HepG2 (cell line): ENCODE data around the gene TREM1. TPM values are rescaled to one million over a fixed set of nuclear protein-coding genes. Genes with fewer than 3 reads are reported as not detected.
A peak's percentile ranks its signal among the peaks of the same experiment; 100 is the strongest.

ENCODE experiments used
- ATF1 ChIP-seq: IDR thresholded peaks from 2 replicates; pipeline ENCODE4 v1.6.1; 2016; ENCODE audit warnings: mild to moderate bottlenecking, control low read depth
- EZH2 ChIP-seq: conservative IDR thresholded peaks from 2 replicates; pipeline ENCODE4 v1.6.1; 2012; ENCODE audit warnings: mild to moderate bottlenecking, low read depth, low read length, moderate library complexity
- IKZF5 ChIP-seq: IDR thresholded peaks from 2 replicates; pipeline ENCODE4 v1.6.1; 2018; ENCODE audit warnings: missing genetic modification reagents, mild to moderate bottlenecking, missing compliant biosample characterization
- IRX3 ChIP-seq: sonication (generic); formaldehyde crosslinking; IDR thresholded peaks from 2 replicates; pipeline ENCODE4 v1.8.1; 2023; ENCODE audit warnings: mild to moderate bottlenecking, low read depth, missing genetic modification reagents, borderline replicate concordance
- KLF12 ChIP-seq: sonication (generic); formaldehyde crosslinking; IDR thresholded peaks from 2 replicates; pipeline ENCODE4 v1.4.0; 2020; ENCODE audit warnings: missing genetic modification reagents, borderline replicate concordance
- MEIS2 ChIP-seq: sonication (generic); formaldehyde crosslinking; IDR thresholded peaks from 2 replicates; pipeline ENCODE4 v1.9.0; 2021; ENCODE audit warnings: mild to moderate bottlenecking, missing genetic modification reagents
- MXI1 ChIP-seq: IDR thresholded peaks from 3 replicates; pipeline ENCODE4 v1.6.1; 2012; ENCODE audit warnings: low read depth, low read length, inconsistent platforms, borderline replicate concordance
- NCOA5 ChIP-seq: sonication (generic); formaldehyde crosslinking; IDR thresholded peaks from 2 replicates; pipeline ENCODE4 v1.4.0; 2020; ENCODE audit warnings: missing genetic modification reagents
- SETDB1 ChIP-seq: sonication (generic); formaldehyde crosslinking; IDR thresholded peaks from 2 replicates; pipeline ENCODE4 v1.5.1; 2020; ENCODE audit warnings: missing genetic modification reagents, mild to moderate bottlenecking, borderline replicate concordance
- SRSF9 ChIP-seq: fragments of 200-400 bp; formaldehyde crosslinking; IDR thresholded peaks from 2 replicates; pipeline ENCODE4 v1.6.1; 2018; ENCODE audit warnings: borderline replicate concordance, mild to moderate bottlenecking, low read depth, low read length; ENCODE audit not compliant: insufficient read depth, poor library complexity, severe bottlenecking
- ZBTB7B ChIP-seq: sonication (generic); formaldehyde crosslinking; IDR thresholded peaks from 2 replicates; pipeline ENCODE4 v1.4.0; 2020; ENCODE audit warnings: missing genetic modification reagents
- ZNF143 ChIP-seq: sonication (generic); formaldehyde crosslinking; IDR thresholded peaks from 2 replicates; pipeline ENCODE4 v1.4.0; 2020; ENCODE audit warnings: missing genetic modification reagents
- ZNF232 ChIP-seq: sonication (generic); formaldehyde crosslinking; IDR thresholded peaks from 2 replicates; pipeline ENCODE4 v1.4.0; 2020; ENCODE audit warnings: missing genetic modification reagents, borderline replicate concordance
- ZNF331 ChIP-seq: sonication (generic); formaldehyde crosslinking; IDR thresholded peaks from 2 replicates; pipeline ENCODE4 v1.4.0; 2020; ENCODE audit warnings: missing genetic modification reagents
- ZNF362 ChIP-seq: sonication (generic); formaldehyde crosslinking; IDR thresholded peaks from 2 replicates; pipeline ENCODE4 v1.4.0; 2020; ENCODE audit warnings: missing genetic modification reagents, mild to moderate bottlenecking, borderline replicate concordance
- ZNF414 ChIP-seq: sonication (generic); formaldehyde crosslinking; IDR thresholded peaks from 2 replicates; pipeline ENCODE4 v1.5.0; 2020; ENCODE audit warnings: missing genetic modification reagents
- ZNF431 ChIP-seq: sonication (generic); formaldehyde crosslinking; IDR thresholded peaks from 2 replicates; pipeline ENCODE4 v1.9.0; 2022; ENCODE audit warnings: missing genetic modification reagents, low read depth, mild to moderate bottlenecking, borderline replicate concordance
- ZNF556 ChIP-seq: sonication (generic); formaldehyde crosslinking; IDR thresholded peaks from 2 replicates; pipeline ENCODE4 v1.4.0; 2020; ENCODE audit warnings: mild to moderate bottlenecking, missing genetic modification reagents, borderline replicate concordance
- ZNF558 ChIP-seq: sonication (generic); formaldehyde crosslinking; IDR thresholded peaks from 2 replicates; pipeline ENCODE4 v1.9.0; 2022; ENCODE audit warnings: mild to moderate bottlenecking, missing genetic modification reagents, borderline replicate concordance
- ZNF572 ChIP-seq: sonication (generic); formaldehyde crosslinking; IDR thresholded peaks from 2 replicates; pipeline ENCODE4 v1.5.1; 2020; ENCODE audit warnings: mild to moderate bottlenecking, missing genetic modification reagents
- ZNF687 ChIP-seq: sonication (generic); formaldehyde crosslinking; IDR thresholded peaks from 2 replicates; pipeline ENCODE4 v1.5.1; 2020; ENCODE audit warnings: mild to moderate bottlenecking, missing genetic modification reagents, moderate library complexity
- ZSCAN9 ChIP-seq: IDR thresholded peaks from 2 replicates; pipeline ENCODE4 v1.6.1; 2016; ENCODE audit warnings: borderline replicate concordance
- polyA plus RNA-seq, 8 experiments: library from polyadenylated mRNA; depleted of rRNA in 3 of 8; stranded (reverse) in 7 of 8; unstranded in 1 of 8; fragments of >200 nt; fragmentation: Illumina TruSeq in 4 of 8; extraction: Trizol in 4 of 8; gene quantifications; 2 replicates each; pipeline versions ENCODE4 v1.2.1 to v1.2.3, GENCODE V29; 2011 to 2016; ENCODE audit warnings: low read depth in 4 of 8, missing spikeins in 1 of 8, mixed read lengths in 1 of 8; ENCODE audit not compliant: insufficient read depth in 1 of 8
- total RNA-seq, 5 experiments: library from RNA; depleted of rRNA; stranded (reverse); fragments of >200 nt; fragmentation: Illumina TruSeq; extraction: Trizol; gene quantifications; 2 replicates each; pipeline ENCODE4 v1.2.3, GENCODE V29; 2016; ENCODE audit warnings: low read depth in 1 of 5

TREM1 gene
- total and polyA plus RNA-seq, 2 of the 13 experiments (the other 11 are each of a cell fraction or from before 2014, with no cell fraction given) = 0.49 TPM; not detected in 1

GRCh38 chr6:41318654-41319565 is 32.4 kb upstream of the TREM1 start (continued):
- TF ChIP-seq ZNF687 = peak; percentile 78
- TF ChIP-seq MXI1 = no peak
- no peak for TF ChIP-seq NCOA5 (CRISPR knock-in tag)
- TF ChIP-seq ZNF143 (CRISPR knock-in tag) = peak; percentile 34; the same call in 1 of the 2 replicates
- TF ChIP-seq ZNF414 (CRISPR knock-in tag) = no peak; the same call in 1 of the 2 replicates
- peak; percentile 25; the same call in 1 of the 2 replicates for TF ChIP-seq ZSCAN9
- no peak for TF ChIP-seq SETDB1 (CRISPR knock-in tag)
- no peak for TF ChIP-seq KLF12 (CRISPR knock-in tag)
- peak; percentile 58; the same call in 1 of the 2 replicates for TF ChIP-seq ZBTB7B (CRISPR knock-in tag)
- no peak for TF ChIP-seq ZNF232 (CRISPR knock-in tag)
- TF ChIP-seq ZNF362 (CRISPR knock-in tag) = peak; percentile 62; the same call in 1 of the 2 replicates
- TF ChIP-seq ZNF556 (CRISPR knock-in tag) = peak; percentile 81; the same call in 1 of the 2 replicates
- TF ChIP-seq ATF1 = no peak
- TF ChIP-seq IKZF5 (CRISPR knock-in tag) = peak; percentile 68; the same call in 1 of the 2 replicates
- TF ChIP-seq MEIS2 (CRISPR knock-in tag) = peak; percentile 90
- TF ChIP-seq EZH2 = no peak
- no peak for TF ChIP-seq ZNF431 (CRISPR knock-in tag)
- TF ChIP-seq ZNF572 (CRISPR knock-in tag) = peak; percentile 75; the same call in 1 of the 2 replicates
- TF ChIP-seq SRSF9 = no peak
- peak; percentile 68; the same call in 1 of the 2 replicates for TF ChIP-seq ZNF331 (CRISPR knock-in tag)
- TF ChIP-seq ZNF558 (CRISPR knock-in tag) = no peak
- TF ChIP-seq IRX3 (CRISPR knock-in tag) = no peak
